HG03558 (cell line): ENCODE measurements around the gene SAP30BP.

ENCODE experiments used
- ATAC-seq: cut with Tn5 transposase; IDR thresholded peaks from one replicate; pipeline ENCODE4 v1.9.1; 2021; ENCODE audit warnings: moderate number of reproducible peaks; ENCODE audit not compliant: unreplicated experiment; ENCODE audit errors: extremely low read depth

The SAP30BP gene

DNA sequence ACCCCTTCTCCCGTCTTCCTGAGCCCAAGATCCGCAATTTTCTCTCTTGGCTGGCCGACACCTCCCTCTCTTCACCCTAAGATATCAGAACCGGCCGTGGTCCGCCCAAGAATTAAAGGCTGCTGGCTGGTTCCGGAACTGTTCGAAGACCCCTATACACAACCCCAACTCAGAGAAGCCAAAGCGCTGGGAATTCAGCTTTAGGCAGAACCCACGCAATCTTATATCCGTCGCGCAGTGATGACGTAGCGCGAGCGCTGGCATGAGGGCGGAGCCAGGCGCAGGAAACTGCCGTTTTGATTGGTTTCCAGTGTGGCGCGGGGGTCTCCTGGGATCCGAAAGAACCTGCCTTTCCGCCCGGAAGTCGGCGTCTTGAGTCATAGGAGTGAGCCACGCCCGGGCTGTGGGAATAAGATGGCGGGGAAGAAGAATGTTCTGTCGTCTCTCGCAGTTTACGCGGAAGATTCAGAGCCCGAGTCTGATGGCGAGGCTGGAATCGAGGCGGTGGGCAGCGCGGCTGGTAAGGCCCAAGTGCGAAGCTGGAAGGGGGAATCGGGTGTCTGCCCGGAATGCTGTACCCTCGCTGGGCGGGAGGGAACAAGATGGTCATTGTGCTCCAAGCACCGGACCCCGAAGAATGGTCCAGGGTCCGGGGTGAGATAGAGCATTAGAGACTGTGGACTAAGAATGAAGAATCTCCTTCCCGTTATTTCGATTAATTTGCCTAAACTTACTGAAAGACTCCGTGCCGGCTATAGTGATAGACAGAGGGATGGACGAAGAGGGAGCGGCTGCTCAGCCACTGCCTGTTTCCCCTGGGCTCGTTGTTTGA, at the start of gene SAP30BP, which contains the start of gene RECQL5:
Gene SAP30BP (plus strand): TSS at position 380 of the 832 bp plus-strand sequence. CDS start 35 bp downstream, at position 415.
Gene RECQL5 (minus strand): TSS at position 196 of the 832 bp plus-strand sequence. CDS start 597 bp downstream, outside the sequence.
- no peak for ATAC-seq

DNA sequence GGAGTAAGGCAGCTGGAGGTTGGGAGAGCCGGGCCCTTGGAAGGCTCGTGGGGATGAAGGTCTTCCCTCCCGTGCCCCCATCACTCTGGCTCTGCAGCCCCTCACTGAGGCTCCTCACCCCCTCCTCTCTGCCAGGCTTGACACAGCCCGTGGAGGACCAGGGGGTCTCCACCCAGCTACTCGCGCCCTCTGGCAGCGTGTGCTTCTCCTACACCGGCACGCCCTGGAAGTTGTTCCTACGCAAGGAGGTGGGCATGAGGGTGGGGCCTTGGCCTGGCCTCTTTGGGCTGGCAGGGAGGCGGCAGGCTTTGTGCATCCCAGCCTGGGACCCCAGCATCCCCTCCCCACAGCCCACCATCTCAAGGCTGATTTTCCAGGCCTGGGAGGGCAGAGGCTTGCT, 49.5 kb upstream of the SAP30BP start:
- no peak for ATAC-seq

DNA sequence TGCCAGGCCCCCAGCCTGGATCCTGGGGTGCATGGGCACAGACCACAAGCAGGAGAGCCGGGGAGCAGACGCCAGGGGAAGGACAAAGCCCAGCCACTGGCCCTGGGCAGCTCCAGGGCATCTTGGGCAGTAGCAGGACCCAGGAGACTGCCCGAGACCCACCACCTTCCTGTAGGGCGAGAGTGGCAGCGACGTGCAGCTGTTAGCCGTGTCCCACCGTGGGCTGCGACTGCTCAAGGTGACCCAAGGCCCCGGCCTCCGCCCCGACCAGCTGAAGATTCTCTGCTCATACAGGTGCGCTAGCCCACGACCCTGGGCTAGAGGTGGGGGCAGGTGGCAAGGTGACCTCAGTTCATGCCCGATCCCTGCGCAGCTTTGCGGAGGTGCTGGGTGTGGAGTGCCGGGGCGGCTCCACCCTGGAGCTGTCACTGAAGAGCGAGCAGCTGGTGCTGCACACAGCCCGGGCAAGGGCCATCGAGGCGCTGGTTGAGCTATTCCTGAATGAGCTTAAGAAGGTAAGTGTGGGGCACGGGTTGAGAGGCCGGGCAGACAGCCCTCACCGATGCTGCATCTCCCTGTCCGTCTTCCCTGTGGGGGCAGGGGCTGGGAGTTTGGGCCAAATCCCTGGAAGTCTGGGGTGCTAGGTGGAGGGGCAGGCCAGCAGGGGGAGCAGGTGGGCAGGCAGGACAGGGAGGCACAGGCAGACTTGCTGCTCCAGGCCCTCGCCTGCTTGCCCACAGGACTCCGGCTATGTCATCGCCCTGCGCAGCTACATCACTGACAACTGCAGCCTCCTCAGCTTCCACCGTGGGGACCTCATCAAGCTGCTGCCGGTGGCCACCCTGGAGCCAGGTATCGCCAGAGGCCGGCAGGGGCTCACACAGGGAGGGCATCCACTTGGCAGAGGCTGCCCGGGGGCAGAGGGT, 47.4 kb upstream of the SAP30BP start:
- ATAC-seq: no peak

DNA sequence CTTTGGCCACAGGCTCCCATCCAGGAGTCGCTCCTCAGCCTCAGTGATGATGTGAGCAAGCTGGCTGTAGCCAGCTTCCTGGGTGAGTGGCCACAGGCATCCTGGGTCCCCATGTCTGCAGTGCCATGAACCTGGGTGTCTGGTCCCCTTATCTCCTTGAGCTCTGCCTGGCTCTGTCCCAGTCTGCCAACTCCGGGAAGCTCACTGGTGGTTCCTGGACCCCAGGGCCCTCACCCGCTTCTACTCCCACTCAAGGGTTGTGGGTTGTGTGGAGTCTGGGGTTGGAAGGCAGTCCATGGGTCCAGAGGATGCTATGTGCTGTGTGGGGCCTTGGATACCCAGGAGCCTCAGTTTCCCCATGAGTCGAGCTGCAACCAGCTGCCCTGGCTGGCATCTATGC, 45.6 kb upstream of the SAP30BP start:
- ATAC-seq: no peak

DNA sequence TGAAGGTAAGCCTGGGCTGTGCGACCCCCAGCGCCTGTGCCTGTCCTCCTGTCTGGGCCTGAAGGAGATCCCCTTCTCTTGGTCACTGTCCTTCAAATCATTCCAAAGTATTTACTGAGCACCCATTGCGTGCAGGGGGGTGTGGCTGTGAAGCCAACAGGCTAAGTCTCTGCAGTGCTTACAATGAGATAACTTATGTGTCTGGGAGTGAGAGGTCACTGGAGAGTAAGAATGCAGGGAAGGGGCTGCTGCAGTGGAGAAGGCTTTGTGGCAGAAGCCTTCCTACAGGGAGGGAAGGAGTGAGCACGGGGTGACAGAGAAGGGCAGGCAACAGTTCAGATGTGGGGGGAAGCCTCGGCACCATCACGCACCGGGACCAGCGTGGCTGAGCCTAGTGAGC, 45.1 kb upstream of the SAP30BP start:
- no peak for ATAC-seq

DNA sequence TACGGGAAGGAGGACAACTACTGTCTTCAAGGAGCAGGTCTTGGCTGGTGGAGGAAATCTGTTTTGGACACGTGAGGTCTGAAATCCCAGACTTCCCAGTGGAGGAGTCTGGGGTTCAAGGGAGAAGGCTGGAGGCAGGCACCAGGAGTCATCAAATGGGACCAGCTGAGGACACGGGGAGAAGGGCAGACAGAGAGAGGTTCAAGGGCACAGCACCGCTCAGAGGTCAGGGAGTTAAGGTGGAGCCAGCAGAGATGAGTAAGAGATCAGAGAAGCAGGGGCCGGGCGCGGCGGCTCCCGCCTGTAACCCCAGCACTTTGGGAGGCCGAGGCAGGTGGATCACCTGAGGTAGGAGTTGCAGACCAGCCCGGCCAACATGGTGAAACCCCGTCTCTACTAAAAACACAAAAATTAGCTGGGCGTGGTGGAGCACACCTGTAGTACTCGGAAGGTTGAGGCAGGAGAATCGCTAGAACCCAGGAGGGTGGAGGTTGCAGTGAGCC, 44.3 kb upstream of the SAP30BP start:
- no peak for ATAC-seq

DNA sequence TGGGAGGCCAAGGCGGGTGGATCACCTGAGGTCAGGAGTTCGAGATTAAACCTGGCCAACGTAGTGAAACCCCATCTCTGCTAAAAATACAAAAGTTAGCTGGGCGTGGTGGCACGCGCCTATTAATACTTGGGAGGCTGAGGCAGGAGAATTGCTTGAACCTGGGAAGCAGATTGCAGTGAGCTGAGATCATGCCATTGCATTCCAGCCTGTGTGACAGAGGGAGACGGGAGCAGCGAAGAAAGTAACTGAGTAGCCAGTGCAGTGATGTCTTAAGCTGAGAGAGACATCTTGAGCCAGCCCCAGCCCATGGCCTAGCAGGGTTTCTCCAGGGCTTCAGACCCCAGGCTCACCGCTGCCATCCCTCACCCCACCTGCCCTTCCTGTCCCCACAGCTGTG, 43.8 kb upstream of the SAP30BP start:
- ATAC-seq: no peak

DNA sequence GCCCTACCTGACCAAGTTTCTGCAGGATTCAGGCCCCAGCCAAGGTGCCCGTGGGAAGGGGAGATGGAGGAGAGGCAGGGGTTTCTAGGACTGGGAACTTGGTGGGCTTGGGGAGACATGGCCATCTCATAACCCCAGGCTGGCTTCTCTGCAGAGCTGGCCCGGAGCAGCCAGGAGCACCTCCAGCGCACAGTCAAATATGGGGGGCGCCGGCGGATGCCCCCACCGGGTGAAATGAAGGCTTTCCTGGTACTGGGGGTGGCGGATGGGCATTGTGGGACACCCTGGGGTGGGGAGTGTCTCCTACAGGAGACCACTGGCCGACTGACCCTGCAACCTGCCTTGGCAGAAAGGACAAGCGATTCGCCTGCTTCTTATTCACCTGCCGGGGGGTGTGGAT, 43.1 kb upstream of the SAP30BP start:
- ATAC-seq: no peak

DNA sequence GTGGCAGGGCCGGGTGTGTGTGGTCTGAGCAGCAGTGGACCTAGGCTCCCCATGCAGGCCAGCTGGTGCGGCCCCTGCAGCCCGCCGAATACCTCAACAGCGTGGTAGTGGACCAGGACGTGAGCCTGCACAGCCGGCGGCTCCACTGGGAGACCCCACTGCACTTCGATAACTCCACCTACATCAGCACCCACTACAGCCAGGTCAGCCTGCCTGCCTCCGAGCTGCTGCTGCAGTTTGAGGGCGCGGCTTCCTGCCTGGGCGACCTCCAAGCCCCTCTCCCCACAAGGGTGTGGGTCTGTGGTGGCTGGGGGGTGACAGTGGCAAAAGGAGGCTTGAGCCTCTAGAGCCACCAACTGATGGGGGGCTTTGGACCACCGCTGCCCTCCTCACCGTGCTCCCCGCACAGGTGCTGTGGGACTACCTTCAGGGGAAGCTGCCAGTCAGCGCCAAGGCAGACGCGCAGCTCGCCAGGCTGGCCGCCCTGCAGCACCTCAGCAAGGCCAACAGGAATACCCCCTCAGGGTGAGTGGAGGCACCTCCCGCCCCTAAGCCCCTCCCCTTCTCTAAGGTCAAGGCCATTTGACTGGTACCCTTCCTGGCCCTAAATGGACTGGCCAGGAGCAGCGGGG, 42.3 kb upstream of the SAP30BP start:
- no peak for ATAC-seq

DNA sequence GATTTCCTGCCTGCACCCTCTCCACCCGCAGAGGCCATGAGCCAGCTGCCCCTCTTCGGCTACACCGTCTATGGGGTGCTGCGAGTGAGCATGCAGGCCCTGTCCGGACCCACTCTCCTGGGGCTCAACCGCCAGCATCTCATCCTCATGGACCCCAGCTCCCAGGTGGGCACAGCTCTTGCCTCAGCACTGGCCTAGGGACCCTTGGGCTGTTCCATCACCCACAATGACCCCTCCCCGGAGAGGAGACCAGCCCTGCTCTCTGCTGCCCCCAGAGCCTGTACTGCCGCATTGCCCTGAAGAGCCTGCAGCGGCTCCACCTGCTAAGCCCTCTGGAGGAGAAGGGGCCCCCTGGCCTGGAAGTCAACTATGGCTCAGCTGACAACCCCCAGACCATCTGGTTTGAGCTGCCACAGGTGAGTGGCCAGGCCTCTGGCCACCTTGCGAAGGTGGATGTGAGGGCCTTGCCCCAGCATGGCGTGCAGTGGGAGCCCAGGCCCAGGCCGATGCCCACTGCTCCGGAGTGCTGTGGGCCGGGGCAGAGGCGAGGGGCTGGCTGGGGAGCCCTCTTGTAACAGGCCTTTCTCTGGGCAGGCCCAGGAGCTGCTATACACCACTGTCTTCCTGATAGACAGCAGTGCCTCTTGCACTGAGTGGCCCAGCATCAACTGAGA, 41.2 kb upstream of the SAP30BP start:
- ATAC-seq: no peak

DNA sequence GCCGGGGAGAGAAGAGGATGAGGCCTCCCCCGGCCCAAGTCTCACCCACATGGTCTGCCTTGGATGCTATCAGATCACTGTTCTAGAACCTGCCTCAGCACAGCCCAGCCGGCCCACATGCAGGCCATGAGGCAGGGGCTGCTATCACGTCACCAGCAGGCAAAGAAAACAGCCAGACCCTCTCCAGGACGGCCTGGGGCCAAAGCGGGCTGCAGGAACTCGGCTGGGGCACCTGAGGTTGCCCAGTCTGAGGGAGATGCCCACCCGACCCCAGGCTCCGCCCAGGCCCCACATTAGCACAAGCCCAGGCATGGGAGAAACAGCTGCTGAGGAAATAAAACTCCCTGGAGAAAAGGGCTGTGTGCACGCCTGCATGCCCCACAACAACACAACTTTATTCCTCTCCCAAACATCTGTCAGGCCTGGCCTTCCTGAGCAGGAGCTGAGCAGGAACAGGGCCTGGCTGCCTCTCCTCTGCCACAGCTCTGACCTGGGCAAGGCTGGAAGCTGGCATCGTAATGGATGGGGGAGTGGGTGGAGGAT, 40.6 kb upstream of the SAP30BP start:
- no peak for ATAC-seq

DNA sequence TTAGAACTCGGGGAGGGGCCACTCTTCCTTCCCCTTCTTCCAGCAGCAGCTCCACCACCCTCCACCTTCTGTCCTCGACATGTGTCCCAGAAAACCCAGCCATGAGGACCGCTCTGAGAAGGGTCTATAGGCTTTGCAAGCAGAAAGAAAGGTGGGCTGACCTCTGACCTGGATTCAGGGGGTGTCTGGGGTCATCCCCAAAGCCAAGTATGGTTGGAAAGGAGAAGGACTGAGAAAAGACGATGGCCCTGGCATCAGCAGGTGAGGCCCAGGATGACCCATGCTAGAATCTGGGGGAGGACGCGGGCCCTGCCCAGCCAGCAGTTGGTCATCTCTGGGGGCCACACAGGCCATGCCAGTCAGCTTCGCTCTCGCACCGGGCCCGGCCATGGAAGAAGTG, 40.0 kb upstream of the SAP30BP start:
- ATAC-seq: no peak

DNA sequence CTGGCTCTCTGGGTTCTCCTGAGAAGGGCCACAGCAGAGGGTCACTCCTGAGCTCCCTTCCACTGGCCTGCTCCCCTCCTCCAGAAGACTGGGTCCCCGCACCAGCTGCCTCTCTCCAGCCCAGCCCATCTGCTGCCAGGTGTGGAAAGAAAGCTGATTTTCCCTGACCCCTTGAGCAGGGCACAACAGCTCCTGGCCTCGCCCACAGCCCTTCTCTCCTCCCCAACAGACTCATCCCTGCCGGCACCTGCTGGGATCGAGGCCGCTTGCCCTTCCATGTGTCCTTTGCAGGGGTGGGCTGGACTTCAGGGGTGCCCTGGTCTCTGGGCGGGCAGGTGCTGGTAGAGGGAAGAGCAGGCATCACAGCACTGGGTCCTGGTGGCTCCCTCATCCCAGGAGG, 38.7 kb upstream of the SAP30BP start:
- ATAC-seq: no peak

DNA sequence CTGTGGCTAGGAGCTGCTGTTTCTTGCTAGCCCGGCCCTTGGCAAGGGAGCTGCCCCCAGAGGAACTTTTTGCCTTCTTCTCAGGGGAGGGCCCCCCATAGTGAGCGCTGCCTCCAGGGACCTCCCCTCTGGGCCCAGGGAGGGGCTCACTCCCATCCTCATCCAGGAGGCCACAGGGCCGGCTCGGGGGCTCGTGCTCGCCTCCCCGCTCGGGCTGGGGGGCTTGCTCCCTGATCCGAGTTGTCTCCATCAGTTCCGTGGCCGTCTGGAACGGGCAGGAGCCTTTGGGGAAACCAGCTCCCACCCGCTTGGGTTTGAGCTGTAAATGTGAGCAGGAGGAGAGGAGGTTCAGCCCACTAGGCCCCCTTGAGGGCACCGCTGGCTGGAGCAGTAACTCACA, 38.0 kb upstream of the SAP30BP start:
- ATAC-seq: no peak

DNA sequence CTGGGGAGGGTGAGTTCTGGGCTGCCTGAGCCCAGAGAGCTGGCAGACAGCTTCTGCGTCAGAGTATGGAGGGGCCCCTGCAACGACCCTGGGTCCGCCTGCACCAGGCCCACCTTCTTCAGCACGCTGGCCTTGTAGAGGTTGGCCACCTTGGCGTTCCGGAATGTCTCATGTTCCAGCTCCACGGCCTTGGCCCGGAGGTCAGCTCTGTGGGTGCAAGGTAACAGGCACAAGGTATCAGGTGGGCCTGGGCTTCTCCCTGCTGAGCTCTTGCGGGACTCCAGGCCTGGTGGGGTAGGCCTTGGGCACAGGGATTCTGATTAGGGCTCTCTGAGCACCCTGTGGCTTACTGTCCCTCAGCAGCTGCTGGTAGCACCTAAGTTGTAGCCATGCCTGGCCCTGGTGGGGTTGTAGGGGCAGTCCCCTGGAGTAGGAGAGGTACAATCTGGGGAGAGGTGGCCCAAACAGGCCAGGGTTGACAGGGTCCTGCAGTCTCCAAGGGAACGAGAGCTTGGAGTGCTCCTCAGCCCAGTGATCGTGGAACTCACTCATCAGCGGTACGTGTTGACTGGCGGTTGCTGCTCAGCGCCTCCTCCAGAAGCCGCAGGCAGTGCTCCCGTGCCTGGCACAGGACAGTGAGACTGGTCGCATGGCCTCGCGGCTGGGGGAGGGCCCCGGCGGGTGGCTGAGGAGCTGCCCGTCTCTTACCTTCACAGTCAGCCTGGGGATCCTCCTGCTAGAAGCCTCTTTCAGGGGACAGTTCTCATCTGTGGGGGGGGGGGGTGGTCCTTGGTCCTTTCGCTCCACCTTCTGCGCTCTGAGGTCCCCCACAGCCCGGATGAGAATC, 36.8 kb upstream of the SAP30BP start:
- no peak for ATAC-seq

DNA sequence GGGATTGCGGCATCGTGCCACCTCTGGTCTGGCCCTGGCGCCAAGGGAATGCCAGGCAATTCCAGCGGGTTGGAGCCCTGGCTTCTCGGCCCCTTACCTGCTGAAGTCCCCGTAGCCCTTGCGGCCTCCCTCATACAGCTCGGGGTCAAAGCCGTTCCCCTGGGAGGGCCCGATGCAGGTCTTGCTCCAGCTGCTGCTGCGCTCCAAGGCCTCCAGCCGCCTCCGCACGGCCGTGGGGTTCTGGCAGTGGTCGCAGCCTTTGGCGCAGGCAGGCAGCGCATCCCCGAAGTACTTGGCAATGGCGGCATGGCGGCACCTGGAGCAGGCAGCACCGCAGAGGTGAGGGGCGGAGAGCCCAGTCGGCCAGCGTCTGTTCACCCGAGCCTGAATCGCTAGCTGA, 35.8 kb upstream of the SAP30BP start:
- ATAC-seq: no peak

DNA sequence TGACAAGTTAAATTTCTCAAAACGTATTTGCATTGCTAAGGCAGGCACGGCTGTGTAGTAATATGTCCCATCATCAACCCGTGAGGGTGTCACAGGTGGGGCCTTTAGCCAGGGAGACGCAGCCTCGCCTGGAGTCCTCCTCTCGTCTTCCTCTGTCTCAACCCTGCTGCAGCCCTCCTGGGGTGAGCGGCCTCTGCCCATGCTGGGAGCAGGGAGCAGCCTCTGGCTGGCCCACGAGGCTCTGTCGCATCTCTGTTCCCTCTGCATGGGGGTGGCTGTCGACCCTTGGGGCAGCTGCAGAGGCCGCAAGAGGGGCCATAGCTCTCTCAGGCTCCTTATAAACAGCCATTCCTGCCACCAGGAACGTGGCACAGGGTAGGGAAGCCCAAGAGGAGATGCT, 34.7 kb upstream of the SAP30BP start:
- no peak for ATAC-seq

DNA sequence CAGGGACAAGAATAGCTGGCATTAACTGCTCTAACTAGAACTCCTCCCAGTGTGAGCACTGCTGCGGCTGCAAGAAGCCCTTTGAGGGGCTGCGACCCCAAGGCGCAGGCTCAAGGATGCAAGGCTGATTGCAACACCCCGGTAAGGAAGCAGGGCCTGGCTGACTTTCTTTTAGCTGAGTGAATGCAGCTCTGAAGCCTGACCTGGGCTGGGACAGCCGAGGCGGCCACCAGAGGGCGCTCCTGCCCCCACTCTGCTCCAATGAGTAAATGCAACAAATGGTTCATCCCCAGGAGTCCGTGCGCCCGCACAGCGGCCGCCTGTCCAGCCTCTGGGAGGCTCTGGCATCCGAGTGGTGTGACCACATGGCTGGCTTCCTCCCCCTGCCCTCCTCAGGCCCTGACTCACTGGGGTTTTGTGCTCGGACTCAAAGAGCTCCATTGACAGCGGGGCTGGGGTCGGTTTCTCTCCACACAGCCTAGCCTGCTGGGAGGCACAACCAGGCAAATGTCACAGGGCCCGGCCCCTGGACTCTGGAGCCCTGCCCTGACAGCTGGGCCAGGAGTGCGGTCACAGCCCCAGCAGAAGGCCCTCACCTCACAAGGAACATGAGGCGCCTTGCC, 34.2 kb upstream of the SAP30BP start, which contains the start of gene SMIM5:
Gene SMIM5 (plus strand): TSS at position 572 of the 623 bp plus-strand sequence. CDS start 6,768 bp downstream, outside the sequence.
- ATAC-seq: no peak
